HG03060 (cell line): ENCODE results near the gene ENTPD7.
"Not testable (repeated sequence)": the region's sequence is repeated elsewhere in the genome, so short reads cannot be mapped to it uniquely, and the experiment has no call there.

Experiments used
- ATAC-seq: cut with Tn5 transposase; IDR thresholded peaks from one replicate; pipeline ENCODE4 v1.9.1; 2021; ENCODE audit warnings: low read depth, moderate number of reproducible peaks; ENCODE audit not compliant: unreplicated experiment

Gene ENTPD7

DNA sequence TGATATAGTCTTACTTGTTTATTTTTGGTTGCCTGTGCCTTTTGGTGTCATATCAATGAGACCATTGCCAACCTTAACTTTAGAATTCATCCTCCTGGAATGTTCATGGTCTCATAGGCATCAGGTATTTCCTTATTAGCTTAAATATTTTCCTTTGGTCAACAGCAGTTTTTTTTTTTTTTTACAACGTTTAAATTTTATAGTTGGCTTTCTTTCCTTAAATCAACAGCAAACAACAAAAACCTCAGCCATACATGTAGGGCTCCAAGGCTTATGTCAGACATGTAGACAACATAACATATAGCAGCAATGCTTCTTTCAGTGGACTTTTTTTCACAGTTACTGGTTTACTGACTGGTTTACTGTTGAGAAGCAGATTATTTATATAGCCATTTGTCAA is 22.7 kb downstream of the ENTPD7 start:
- ATAC-seq, result no peak

DNA sequence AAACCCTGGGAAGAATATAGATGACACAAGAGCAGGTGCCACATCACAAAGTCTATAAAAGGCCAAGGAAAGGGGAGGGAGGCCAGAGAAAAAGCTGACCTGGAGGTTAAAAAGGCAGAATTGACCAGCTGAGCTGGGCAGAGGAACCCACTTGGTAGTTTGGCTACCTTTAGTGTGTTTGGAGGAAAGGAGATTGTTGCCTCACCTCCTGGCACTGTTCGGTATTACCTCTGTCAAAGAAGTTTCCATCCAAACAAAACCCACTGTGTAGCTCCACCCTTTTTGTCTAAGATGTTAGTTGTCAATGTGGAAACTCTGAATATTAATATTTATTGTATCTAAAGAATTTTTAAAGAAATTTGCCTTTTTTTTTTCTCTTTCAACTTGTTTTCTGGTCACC is 23.4 kb downstream of the ENTPD7 start:
- no peak for ATAC-seq

DNA sequence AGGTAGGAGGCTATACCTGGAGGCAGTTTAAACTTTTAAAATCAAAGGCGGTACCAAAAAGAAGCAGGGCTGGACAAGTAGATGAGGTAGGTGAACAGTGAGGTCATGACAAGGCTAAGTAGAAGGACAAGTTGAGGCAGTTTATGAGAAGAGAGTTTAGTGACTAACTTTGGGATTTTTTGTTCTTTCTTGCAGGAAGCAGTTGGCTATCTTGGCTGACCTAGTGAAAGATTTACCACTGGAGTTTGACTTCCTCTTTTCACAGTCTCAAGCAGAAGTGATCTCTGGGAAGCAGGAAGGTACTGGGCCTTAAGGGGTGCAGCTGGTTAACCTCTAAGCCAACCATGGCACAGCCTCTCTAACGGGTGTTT is 26.3 kb downstream of the ENTPD7 start:
- ATAC-seq, result peak; percentile 92

DNA sequence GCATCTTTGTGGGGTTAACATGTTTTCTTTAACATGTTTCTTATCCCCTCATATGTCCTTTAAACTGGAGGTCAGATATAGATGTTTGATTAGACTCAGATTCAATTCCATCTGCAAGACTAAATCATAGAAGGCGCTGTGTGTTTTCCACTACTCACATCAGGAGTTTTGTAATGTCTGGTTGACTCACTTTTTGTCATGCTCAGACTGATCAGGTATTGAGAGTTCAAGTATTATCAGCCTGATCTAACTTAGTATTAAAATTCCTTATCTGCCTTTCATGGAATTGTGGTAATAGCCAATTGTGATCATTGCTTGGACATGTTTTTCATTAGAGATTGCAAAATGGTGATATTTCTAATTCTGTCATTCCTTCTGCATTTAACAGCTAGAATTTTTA is 30.2 kb downstream of the ENTPD7 start:
- ATAC-seq, result no peak

DNA sequence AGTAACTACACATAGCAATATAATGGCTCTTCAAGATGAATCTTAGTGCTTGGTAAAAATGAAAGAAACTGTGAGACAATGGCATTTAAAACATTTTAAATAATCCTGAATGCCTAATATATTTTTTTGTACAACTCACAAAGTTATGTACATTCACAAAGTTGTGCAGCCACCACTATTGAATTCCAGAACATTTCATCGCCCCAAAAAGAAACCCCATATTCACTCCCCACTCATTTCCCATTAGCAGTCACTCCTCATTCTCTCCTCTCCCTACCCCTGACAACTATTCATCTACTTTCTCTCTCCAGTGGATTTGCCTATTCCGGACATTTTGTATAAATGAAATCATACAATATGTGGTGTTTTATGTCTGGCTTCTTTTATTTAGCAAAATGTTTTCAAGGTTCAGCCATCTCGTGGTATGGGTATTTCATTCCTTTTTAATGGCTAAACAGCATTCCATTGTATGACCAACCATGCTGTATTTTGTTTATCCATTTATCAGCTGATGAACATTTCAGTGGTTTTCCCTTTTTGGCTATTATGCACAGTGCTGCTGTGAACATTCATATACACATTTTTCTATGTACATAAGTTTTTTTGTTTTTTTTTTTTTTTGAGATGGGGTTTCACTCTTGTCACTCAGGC is 34.7 kb downstream of the ENTPD7 start:
- no peak for ATAC-seq

DNA sequence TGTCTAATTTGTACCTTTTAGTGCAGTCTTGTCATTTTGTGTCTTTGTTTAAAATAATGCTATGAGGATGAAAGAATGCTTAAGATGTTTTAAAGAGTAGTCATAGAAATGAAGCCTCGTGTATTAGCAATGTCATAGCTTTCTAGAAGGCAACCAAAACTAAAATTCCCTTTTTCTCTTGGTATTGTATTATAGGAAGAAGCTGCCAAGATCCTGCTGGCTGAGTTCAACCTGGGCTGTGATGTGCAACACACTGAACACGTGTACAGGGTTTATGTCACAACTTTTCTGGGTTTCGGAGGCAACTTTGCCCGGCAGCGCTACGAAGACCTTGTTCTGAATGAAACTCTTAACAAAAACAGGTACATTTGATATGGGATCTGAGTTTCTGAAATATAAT is 36.5 kb downstream of the ENTPD7 start:
- ATAC-seq, result no peak

DNA sequence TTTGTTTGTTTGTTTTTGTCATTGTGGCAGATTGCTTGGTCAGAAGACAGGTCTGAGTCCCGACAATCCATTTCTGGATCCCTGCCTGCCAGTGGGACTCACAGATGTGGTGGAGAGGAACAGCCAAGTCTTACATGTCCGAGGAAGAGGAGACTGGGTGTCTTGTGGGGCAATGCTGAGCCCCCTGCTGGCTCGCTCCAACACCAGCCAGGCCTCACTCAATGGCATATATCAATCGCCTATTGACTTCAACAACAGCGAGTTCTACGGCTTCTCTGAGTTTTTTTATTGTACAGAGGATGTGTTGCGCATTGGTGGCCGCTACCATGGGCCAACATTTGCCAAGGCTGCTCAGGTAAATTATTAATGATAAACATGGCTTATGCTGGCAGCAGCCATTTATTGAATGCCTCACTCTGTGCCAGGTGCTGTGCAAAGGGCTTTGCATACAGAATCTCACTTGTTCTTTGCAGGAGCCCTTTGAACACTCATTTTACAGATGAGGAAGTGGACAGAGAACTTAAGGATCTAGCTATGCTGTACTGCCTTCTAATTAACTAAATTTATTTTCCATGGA is 39.3 kb downstream of the ENTPD7 start:
- ATAC-seq, result no peak

DNA sequence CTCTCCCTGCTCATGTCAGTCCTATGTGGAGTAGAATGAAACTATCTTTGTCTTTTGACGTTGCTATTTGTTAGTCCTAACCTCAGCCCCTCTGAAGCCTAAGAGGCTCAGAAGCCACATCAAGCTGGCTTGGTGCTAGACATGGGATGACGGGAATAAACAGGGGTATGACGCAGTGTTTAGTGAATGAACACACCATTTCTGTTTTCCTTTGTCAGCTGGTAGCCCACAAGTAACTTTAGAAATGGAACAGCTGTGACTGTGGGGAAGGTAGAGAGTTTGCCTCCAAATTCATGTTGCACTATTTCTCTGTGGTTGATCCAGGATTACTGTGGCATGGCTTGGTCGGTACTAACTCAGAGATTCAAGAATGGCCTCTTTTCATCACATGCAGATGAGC is 41.3 kb downstream of the ENTPD7 start:
- ATAC-seq, result no peak

DNA sequence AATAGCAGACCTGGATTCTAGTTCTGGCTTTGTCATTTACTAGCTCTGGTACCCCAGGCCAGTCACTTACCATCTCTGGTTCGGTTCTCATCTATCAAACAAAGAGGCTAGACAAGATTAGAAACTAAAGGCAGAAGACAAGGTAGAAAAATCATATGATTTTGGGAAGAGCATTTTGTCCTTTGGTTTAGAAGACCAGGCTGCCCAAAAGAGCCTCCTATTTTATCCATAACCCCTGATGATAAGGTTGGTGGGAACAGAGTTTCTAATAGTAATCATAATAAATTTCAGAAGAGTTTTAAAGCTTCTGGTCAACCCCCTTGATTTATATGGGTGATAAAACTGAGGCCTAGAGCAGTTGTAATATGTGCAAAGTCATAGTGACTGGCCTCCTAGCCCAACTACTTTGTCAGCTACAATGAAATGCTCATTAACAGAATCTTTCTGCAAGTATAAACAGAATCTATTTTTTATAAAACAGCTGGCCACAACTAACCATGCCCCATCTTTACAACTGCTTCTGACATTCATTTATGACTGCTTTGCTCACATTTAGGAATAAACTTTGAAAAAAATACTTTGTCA is 49.2 kb downstream of the ENTPD7 start:
- no peak for ATAC-seq

DNA sequence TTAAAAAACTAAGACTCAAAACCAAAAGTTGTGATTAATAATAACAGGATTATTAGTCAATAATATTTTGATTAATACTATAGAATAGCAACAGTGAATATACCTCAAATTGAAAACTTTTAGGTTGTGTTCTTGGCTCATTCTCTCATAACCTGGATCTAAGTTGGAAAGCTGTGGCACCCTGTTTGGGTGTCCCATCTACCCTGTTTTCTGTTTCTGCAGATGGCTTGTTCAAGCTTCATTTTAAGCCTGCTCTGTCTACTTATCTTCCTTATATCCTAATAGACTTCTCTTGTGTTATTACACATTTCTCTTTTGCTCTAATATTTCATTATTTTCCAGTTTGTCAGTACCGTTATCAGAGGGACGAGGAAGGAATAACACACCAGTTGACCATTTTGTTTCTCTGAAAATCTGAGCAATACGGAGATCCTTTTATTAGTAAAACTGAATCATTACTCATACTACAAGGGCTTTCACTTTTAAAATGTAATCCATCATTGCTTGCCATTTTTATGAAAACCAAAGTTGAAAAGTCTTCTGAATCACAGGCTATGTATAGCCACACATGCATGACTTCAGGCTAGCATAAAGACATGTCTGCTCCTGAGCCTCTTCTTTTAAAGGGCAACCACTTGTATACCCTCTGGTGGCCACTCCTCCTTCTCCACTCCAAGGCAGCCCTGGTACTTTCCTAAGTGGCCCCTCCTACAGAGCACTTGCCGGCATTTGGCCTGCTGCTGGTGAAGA is 50.3 kb downstream of the ENTPD7 start:
- ATAC-seq, result peak; percentile 48

DNA sequence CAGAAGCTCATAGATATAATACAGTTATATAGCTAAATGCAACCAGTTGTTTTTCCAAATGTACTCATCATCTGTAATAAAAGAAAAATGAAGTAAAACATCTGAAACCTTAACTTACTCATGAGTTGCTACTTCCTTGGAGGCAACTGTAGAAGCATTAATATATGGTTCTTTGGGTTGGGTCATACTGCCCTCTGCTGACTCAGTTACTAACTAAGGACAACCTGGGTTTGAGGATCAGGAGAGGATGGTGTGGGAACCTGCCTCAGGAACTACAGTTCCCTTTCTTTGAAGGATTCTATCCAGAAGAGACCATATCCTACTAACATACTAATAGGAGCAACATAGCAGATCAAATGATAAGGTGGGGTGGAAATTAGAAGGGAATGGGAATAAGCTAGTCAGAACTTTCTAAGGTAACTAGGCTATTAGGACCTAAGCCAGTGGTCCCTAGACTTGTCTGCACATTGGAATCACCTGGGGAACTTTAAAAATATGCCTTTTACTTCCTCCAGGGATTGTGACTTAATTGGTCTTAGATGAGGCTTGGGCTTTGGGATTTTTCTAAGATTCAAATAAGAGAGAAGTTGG is 51.9 kb downstream of the ENTPD7 start:
- no peak for ATAC-seq

DNA sequence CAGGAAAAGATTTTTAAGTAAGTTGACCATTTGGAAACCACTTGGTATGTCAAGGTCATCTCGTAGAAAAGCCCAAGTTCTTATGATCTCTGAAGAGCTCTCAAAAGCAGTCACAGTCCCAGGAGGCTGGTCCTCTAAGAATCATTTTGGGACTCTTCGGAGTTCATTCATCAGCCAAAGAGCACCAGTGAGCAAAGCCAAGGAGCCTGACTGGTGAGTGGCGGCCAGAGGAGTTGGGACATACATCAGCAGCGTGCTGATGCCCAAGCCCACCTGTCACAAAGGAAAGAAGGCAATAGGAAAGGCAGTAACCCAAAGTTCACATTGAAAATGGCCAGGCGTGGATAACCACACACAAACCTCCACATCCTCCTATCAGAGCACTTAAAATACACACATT is 55.1 kb downstream of the ENTPD7 start:
- no peak for ATAC-seq

DNA sequence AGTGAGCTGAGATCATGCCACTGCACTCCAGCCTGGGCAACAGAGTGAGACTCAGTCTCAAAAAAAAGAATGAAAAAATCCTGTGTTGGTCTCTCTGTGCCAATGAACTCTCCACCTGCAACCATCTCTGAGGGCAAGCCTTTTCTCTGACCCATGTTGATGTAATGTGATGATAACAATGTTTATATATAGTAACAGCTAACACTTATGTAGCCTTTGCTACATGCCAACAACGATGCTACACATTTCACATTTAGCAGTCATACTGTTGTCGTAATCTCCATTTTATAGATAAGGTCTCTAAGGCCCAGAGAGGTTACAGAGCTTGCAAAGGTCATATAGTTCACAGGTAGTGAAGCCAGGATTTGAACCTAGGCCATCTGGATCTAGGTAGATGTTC is 61.1 kb downstream of the ENTPD7 start:
- ATAC-seq, result no peak

DNA sequence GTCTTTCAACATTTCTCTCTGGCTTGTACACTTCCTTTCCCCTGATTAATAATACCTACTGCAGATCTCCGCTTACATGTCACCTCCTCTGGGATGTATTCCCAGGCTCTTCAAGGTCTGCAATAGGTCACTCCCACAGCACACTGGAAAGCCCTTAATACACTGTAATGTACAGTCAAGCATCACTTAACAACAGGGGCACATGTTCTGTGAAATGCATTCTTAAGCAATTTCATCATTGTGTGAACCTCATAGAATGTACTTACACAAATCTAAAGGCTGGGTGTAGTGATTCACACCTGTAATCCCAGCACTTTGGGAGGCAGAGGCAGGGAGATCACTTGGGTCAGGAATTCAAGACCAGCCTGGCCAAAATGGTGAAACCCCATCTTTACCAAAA is 70.7 kb downstream of the ENTPD7 start:
- ATAC-seq, result no peak

DNA sequence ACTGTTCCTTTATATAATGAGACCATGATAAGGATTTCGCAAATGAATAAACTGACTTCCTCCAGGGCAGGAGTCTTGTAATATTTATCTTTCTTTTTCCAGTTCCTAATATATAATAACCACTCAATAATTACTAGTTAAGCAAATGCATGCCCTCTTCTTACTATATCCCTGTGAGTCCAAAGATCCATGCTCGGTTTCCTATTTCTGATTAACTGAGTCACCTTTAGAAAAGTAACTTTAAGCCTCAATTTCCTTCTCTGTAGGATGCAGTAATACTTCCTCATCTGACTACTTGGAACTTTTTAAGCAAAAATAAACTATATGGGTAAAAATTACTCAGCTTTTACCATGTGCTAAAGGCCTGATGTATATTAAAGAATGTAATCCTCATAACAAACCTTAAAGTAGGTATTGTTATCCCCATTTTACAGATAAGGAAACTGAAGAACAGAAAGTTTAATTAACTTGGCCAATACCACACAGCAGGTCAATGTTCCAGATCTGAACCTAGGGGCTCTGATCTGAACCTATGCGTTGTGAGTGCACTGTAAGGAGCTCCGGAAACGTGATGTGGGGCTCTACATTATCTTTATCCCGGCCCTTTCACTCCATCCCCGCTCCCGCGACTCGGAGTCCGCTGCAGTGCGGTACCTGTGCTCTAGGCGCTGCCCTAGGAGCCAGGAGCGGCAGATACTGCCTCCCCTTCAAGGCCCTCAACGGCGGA is 72.2 kb downstream of the ENTPD7 start:
- ATAC-seq, result peak; percentile 21

DNA sequence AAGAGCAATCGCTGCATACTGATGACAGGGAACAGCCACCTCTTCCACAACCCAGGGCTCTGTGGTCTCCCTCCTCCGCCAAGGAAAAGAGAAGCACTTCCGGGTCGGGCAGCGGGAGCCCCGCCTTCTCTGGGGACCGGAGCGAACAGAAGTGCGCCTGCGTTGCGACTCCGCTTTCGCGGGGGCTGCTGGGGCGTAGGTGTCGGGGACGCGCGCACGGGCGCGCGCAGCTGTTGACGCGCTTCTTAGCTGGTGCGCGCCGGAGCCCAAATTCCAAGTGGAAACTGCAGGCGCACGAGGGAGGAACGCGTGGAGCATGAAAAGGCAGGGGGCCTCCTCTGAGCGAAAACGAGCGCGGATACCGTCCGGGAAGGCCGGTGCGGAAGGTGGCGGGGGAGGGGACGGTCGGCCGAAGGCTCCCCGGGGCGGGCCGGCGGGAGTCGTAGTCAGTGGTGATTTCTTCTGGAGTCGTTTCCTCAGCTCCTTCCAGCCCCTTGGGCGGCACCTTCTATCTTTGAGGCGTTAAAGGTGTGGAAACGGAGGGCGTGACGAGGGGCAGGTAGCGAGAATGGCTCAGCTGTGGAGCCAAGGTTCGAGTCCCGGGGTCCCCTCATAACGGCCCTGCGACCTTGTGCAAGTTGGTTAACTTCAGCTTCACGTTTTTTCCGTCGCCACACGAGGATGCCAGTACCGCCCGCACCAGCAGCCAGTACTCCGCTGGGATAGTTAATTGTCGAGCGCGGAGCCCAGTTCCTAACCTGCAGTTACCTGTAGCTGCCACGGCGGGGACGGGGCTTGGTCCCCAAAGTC is 72.9 kb downstream of the ENTPD7 start, which contains the start of the genes COX15 and CUTC:
TSS of gene COX15 (minus strand) at position 95 of the 810 bp plus-strand sequence. CDS start at position 17, 78 bp downstream.
TSS of gene CUTC (plus strand) at position 202 of the 810 bp plus-strand sequence. CDS start at position 317, 115 bp downstream.
- peak; percentile 62 for ATAC-seq

DNA sequence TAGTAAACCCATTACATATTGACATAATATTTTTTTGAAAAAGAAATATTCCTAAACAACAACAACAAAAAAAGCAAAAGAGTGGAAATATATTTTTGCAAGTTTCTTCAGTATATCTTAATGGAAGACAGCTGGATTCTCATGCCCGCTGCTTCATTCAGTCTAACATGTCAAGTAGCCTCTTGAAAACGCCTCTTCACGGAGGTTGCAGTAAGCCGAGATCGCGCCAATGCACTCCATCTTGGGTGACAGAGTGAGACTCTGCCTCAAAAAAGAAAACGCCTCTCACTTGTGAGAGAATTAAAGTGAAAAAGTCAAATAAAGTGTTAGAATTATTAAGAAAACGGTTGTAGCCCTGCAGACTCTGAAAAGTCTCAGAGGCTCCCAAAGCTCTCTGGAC is 74.1 kb downstream of the ENTPD7 start:
- ATAC-seq, result no peak

DNA sequence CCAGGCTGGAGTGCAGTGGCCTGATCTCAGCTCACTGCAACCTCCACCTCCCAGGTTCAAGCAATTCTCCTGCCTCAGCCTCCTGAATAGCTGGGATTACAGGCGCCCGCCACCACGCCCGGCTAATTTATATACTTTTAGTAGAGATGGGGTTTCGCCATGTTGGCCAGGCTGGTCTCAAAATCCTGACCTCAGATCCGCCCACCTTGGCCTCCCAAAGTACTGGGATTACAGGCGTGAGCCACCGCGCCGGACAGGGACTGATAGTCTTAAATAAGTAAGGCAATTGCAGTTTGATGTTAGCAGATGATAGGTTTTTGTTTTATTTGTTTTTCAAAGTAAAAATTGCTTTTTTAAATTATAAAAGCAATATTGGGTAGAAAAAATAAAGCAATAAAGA is 74.8 kb downstream of the ENTPD7 start:
- not testable (repeated sequence) for ATAC-seq

DNA sequence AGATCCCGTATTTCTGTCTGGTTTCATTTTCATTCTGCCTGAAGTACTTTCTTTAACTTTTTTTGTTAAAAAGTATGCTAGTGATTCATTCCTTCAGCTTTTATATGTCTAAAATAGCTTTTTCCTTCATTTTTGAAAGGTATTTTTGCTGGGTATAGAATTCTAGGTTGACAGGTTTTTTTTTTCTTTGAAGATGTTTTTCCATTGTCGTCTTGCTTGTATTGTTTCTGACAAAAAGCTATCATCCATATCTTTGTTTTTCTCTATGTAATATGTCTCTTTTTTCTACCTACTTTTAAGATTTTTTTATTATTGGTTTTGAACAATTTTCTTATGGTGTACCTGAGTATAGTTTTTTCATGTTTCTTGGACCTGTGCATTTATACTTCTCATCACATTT is 81.0 kb downstream of the ENTPD7 start:
- no peak for ATAC-seq
